GM18502 (cell line): ENCODE data around the gene TBC1D1.

ENCODE experiments used
- ATAC-seq: cut with Tn5 transposase; IDR thresholded peaks from one replicate; pipeline ENCODE4 v1.9.1; 2021; ENCODE audit warnings: mild to moderate bottlenecking; ENCODE audit not compliant: unreplicated experiment, poor library complexity

The TBC1D1 gene

DNA sequence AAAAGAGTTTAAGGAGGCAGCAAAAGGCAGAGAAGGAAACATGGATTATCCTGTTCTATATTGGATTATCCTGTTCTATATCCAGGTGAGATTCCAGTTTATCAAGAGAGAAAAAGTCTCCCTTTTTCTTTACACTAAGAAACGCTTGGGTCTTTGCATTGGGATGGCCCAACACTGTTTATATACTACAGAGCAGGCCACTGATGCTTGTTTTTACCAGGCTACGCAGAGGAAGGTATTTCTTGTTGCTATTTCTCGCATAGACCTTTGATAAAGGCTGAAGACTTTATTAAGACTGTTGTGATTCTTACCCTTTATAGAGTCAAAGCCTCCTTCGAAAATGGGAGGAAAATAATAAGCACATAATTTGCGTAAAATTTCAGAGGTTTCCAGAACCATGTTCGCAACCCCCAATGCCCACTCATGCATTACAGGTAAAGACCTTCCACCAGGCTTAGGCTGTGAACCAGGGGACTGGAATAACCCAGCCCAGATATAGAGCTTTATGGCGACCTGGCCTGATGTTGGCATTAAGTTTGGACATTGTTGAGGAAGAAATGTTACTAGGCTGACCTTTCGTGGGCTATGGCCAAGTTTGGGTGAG is 287.6 kb downstream of the TBC1D1 start:
- ATAC-seq: no peak

DNA sequence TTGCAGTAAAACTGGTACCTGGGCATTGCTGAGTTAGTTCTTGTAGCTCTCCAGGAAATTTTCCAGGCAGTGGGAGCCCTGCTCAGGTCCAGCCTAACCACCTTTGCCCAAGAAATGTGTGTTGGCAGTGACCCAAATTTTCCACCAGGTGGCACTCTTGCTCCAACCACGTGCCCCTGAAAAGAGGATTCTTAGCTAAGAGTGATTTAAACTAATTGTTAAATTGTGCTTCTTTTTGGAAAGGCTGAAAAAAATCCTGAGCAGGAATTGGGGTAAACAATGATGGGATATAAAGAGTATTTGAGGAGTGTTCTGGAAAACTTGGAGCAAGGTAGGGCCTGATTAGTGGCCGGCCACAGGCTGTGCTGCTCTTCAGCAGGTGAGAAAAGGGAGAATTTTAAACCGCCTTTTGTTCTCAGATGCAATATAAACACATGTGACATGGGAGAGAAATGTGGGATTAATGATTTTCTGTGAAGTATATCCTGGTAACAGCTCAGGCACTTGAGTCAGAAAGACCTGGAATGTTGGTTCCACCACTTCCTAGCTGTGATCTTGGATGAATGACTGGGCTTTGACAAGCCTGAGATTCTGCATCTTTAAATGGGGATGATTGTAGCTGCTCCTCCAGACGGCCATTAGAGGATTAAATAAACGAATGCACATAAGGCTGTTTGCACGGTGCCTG is 288.9 kb downstream of the TBC1D1 start:
- ATAC-seq: no peak

- ATAC-seq: no peak
Observed at GRCh38 chr4:38180456-38180855, 289.6 kb downstream of the TBC1D1 start.

- no peak for ATAC-seq
Observed at GRCh38 chr4:38181286-38181685, 290.4 kb downstream of the TBC1D1 start.

GRCh38 chr4:38182334-38182998 is 291.6 kb downstream of the TBC1D1 start:
- no peak for ATAC-seq

- ATAC-seq: no peak
Observed at GRCh38 chr4:38184404-38184803, 293.5 kb downstream of the TBC1D1 start.

- no peak for ATAC-seq
Observed at GRCh38 chr4:38185406-38186144, 294.7 kb downstream of the TBC1D1 start.

- no peak for ATAC-seq
Observed at GRCh38 chr4:38188136-38188535, 297.3 kb downstream of the TBC1D1 start.

GRCh38 chr4:38188631-38189101 is 297.8 kb downstream of the TBC1D1 start:
- ATAC-seq: no peak
